Islet of Langerhans (tissue), 1 donor: ENCODE measurements around the gene RHD.
"Not testable (repeated sequence)": the region's sequence is repeated elsewhere in the genome, so short reads cannot be mapped to it uniquely, and the experiment has no call there.

Experiments
- FAIRE-seq: peaks from one replicate; lab custom pipeline; 2011; peaks lifted over from hg19 to GRCh38; lab: Jason Lieb, UNC

Gene RHD

DNA sequence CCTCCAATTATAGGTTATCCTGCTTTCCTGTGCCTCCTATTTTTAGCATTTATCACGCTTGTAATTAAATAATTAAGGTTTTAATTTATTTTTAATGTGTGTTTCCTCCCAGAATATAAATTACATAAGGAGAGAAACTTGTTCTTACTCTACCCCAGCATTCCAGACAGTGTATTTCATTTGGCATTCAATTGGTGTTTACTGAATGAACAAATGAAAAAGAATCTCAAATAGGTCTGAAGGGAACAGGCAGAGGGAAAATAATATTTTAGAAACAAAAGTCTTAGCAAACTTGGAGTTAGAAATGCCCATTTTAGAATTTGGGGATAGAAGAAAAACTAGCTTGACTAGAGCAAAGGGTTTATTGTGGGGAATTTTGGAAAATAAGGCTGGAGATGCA lies 15.1 kb upstream of the RHD start:
- no peak for FAIRE-seq

DNA sequence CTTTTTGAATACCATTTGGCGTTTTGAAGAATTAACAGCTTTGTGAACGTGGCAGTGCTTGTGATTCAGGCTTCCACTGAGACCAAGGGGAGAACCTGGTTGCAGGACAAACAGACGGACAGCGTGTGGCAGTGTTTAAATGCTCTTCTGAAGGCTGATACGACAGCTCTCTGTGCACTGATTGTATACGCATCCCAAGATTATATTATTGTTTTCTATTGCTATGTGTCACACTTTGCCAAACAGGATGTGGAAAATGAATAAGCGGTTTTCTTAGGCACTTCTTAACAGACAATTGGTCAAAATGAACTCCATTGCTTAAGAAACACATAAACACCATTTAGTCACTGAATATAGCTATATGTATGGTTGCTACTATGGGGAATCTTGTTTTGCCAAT lies 12.5 kb upstream of the RHD start:
- not testable (repeated sequence) for FAIRE-seq

- FAIRE-seq: not testable (repeated sequence)
Measured at GRCh38 chr1:25260336-25260735, 12.0 kb upstream of the RHD start.

DNA sequence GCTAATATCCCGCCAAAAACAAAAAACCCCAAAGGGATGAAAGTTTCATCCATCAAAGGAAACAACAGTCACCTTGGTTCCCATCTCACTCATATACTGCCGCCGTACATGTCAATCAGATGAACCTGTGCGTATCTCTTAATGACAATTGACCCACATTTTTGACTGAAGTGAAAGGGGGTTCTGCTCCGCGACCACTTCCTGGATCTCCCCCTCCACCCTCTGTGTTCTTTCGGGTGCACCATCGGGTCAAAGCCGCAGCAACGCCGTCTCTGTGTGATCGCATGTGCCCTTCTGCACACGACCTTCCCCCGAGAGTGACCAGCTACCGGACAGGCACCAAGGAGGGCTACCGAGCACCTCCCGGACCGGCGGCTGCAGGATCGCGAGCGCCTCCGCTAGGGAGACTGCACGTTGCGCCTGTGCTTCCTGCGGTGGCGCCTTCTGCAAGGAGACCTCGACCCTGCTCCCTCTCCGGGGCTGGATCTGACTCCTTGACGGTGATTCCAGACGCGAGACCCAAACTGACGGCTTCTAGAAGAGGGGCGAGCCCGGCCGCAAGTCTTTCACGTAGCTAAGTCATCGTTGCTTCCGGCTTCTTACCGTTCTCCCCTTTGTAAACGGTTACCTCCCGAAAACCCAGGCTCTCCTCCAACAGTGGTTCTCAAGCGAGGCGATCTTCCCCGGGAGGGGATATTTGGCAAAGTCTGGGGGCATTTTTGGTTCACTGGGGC lies 5.6 kb upstream of the RHD start:
- FAIRE-seq: not testable (repeated sequence)

DNA sequence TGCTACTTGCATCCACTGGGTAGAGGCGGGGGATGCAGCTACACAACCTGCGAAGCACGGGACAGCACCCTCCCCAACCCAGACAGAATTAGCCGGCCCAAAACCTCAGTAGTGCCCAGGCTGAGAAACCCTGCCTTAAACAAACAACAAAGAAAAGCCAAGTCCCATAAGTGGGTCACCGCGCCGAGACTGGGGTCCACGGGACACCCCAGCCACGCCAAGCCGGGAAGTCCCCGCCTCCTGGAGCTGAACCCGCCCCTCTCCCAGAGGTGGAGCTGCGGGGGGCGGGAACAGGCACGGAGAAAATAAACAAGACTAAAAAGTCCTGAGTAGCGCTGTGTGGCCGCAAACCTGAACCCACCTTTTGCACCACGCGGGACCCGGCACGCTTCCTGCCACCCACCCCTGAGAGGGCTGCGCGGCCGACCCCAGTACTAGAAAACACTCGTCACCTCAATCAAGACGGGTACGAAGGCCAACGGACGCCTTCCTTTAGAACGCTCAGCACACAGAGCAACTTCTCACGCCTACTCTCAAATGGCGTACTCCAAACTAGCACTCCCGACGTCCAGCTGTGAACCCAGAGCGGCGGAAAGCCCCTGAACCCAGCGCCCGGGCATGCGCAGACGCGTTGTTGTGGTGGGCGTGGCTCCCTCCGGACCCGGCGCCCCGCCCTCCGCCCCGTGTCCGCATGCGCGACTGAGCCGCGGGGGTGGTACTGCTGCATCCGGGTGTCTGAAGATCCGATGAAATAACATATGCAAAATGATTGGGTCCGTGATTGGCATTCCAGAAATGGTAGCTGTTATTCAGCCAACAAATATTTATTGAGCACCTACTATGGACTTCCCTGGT lies 4.8 kb upstream of the RHD start:
- FAIRE-seq: not testable (repeated sequence)

GRCh38 chr1:25268143-25268760 lies 4.1 kb upstream of the RHD start:
- FAIRE-seq: not testable (repeated sequence)

DNA sequence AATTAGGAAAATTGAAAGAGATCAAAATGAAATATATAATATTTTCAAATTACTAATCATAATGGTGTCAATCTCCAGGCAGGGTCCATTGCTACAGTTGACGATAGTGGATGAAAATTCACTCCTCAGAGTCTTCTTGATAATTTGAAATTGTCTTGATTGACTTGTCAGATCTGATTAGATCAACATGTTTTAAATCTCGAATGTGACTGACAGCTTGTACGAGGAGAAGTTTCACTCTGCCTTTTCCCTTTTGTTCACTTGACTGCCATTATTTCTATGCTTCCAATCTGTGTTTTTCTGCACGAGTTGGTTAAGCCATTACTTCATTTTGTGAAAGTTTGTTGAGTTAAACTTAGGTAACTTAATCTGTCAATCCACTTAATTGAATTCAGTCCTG lies 3.3 kb downstream of the RHD start:
- not testable (repeated sequence) for FAIRE-seq

GRCh38 chr1:25277295-25277694 lies 5.0 kb downstream of the RHD start:
- FAIRE-seq: not testable (repeated sequence)

DNA sequence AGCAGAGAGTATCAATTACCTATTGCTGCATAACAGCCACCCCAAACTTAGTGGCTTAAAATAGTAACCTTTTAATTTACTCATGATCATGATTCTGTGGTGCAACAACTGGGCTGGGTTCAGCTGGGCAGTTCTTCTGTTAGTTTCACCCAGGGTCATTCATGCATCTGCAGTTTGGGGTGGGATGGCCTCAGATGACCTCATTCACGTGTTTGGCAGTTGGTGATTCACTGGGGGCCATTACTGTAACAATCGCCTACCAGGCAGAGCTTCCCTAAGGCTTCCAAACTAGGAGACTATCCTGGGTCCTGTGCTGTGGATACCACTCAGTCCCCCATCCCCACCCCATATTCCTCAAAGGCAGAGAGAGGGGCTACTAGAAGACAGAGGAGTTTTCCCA lies 6.0 kb downstream of the RHD start:
- FAIRE-seq: not testable (repeated sequence)

DNA sequence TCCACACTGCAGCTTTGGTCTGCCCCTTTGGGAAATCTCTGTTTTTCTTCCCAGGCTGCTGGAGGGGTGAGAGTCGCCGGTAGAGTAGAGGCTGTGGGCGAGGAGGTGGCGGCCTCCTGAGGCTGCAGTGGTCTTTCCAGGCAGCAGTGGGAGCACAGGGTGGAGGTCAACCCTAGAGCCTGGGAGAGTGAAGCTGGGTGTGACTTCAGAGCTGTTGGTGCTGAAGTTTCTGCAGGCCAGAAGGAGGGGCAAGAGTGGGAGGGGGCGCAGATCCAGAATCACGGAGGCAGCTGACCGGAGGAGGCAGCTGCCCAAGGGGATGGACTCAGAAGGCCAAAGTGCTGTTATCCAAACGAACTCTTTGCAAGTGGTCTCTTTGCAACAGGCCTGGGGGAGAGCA lies 6.5 kb downstream of the RHD start:
- not testable (repeated sequence) for FAIRE-seq

DNA sequence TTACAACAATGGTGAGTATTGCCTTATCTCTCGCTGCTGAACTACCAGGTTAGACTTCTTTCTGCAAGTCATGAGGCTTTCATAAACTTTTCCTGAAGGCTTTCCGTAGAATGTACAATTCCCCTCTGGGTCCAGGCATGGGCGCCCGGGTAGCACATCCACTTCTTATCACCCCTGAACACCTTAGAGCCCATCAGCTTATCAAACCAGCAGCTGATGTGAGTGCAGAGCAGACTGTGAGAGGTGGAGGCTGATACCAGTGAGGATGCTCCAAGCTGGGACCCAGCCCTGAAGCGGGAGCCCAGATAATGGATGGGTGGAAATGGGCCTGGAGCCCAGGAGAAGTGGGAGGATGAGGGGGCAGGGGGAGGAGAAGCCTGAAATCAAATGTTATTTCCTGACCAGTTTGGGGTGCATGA lies 7.4 kb downstream of the RHD start:
- FAIRE-seq: not testable (repeated sequence)

- FAIRE-seq: not testable (repeated sequence)
Measured at GRCh38 chr1:25285862-25286261, 13.6 kb downstream of the RHD start.

DNA sequence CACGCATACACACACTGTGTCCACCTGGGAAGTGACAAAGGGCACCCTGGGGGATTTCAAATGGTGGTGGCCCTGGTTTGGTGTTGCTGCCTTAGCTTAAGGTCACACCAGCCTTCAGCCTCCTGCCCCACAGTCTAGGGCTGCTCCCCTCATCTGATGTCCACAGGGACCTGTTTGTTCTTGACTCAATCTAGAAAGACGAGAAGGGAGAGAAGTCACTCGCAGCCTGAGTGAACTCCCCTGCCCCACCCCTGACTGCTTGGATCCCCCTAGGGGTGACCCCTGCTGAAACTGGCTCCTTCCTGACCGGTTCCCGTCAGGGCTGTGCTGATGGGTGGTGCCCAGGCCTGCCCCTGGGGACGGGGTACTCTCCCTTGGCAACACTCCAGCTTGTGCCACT lies 14.9 kb downstream of the RHD start:
- not testable (repeated sequence) for FAIRE-seq

DNA sequence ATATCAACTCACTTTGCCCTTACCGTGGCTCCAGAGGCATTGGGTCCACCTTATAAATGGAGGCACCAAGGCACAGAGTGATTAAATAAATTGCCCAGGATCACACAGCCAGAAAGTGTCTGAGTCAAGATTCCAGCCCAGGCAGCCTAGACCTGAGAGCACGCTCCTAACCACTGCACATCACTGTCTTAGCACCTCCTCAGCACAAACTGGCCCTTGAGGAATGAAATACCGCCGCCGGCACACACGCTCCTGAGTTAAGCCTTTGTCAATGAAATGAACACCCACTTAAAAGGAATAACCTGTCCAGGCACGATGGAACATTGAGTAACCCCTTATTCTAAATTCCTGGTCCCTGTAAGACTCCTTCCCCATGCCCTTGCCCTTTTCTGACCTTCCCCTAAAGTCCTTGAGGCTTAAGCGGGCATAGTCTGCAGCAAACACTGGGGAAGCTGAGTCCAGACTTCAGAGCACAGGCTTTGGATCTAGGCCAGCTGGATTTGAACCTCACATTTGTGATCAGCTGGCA lies 16.3 kb downstream of the RHD start:
- FAIRE-seq: not testable (repeated sequence)

DNA sequence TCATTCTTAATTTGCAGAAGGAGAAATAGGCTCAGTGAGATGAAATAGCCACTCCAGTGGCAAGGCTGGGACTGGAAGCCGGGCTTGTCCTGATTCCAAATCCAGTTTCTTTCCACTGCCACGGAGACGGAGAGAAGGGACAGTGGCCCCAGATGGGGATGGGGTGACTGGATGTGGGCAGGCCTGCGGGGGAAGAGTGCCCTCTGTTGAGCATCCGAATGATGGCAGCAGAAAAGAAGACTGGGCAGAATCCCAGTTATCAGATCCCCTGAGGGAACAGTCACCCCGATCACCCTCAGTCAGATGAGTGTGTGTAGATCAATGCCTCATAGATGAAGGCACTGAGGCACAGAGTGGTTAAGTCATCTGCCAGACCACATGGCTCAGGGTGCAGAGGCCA lies 17.7 kb downstream of the RHD start:
- not testable (repeated sequence) for FAIRE-seq

DNA sequence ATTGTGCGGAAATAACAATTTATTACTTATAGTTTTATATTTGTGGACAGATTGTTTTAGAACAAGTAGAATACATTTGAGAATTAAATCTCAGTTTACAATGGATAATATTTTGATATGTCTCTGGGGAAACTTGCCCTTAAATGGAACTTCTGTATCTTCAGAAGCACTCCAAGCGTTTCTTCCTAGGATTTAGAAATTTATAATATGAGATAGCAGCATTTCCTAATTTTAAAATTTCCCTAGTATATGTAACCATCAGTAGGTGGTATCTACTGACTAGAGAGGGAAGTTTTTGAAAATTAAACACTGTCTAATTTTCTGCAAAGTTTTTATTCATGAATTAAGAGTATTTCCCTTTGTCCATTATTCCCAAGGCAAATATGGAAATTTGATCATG lies 21.1 kb downstream of the RHD start:
- not testable (repeated sequence) for FAIRE-seq

DNA sequence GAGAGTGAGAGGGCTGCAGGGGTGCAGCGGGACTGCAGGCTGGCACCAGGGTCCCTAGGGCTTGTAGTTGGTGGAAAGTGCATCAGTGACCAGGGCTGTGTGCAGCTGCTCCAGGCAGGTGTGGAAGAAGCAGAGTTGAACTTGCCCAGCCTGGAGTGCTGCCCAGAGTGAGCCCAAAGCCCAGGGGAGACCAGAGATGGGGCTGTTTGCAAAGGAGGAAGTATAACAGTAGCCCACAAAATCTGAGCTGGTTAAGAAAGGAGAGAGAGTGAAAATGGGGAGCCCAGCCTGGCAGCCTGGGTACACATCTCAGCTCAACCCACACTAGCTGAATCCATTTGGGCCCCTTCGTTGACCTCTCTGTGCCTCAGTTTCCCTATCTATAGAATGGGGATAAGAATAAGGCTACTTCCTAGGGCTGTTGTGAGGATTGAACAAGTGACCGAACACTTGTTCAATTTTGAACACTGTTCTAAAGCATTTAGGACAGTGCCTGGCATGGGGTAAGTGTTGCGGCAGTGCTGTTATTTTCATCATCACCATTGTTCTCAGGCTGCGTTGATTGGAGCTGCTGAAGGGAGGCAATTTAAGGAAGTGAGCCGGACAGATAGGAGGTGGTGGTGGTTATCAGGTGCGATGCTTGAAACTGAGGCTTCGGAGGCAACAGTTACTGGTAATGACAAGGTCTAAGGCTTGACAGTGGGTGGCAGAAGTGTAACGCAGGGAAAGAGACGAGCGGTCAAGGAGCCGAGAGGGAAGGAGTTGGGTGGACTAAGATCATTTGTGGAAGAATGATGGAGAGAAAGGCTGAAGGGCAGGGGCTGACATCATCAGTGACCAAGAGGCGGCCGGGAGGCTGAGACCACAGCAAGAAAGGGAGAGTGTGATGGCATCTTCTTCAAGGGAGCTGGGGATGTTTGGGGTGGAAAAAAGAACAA lies 22.8 kb downstream of the RHD start:
- not testable (repeated sequence) for FAIRE-seq

GRCh38 chr1:25296501-25296900 lies 24.2 kb downstream of the RHD start:
- not testable (repeated sequence) for FAIRE-seq

GRCh38 chr1:25300729-25301128 lies 28.4 kb downstream of the RHD start:
- not testable (repeated sequence) for FAIRE-seq

DNA sequence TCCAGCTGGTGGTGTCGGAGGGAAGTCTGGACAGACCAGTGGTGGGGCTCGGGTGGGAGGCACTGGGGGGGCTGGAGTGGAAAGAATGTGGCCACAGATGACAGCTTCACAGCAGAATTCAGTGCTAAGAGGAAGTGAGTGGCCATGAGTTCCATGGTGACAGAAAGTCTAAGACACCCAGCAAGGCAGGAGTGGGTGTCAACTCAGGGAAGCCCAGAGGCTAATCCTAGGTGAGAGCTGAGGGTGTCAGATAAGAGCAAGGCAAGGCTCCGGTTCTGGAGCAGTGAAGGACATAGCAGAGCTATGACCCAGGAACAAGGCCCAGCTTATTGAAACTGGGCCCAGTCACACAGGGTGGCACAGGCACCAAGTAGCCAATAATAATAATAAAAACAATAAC lies 30.0 kb downstream of the RHD start:
- not testable (repeated sequence) for FAIRE-seq

DNA sequence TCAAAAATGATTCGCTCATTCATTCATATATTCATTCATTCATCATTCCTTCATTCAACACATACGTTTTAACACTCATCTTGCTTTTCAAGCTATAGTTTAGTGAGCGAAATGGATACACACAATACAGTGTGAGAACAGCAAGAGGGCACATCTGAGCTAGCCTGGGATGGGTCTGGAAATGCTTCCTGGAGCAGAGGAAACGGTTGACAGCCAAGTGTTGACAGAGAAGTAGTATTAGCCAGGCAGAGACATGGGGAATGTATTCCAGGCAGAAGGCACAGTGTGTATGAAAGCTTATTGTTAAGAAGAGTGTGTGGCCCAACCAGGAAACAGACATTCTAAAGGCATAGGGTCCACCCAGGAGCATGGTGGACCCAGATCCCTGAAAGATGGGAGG lies 32.6 kb downstream of the RHD start:
- not testable (repeated sequence) for FAIRE-seq
